ENCODE measurements around the gene ACADSB. TPM values are rescaled to one million over a fixed set of nuclear protein-coding genes. Genes with fewer than 3 reads are reported as not detected.

ACADSB gene
- polyA plus RNA-seq, 1 of the 3 experiments (the other 2 are of a cell fraction): 5.9 TPM

- Histone ChIP-seq H3F3A (replicated peaks; ENCODE audit: insufficient read depth) (no peaks in the 10 kb centered on the region), H3K27me3 (ENCODE audit: insufficient read depth) (no peaks in the 10 kb centered on the region), H3K9ac (no peak overlapping the region), H3K36me3 (replicated peaks in 1 of 2; ENCODE audit: control insufficient read depth in 1 of 2, insufficient read depth in 2 of 2, low read length in 1 of 2) (no peaks in the 10 kb centered on the region), H2AFZ (ENCODE audit: low read depth) (no peak overlapping the region), H3K9me3 (no peaks in the 10 kb centered on the region), H3K4me2 (no peak overlapping the region), H3K4me1 (ENCODE audit: control insufficient read depth in 1 of 2, insufficient read depth in 2 of 2, low read depth in 1 of 2, low read length in 1 of 2) (no peaks in the 10 kb centered on the region), H3K4me3 (ENCODE audit: low read depth in 2 of 2, low read length in 1 of 2) (no peak overlapping the region), H3K79me2 (ENCODE audit: insufficient read depth) (no peaks in the 10 kb centered on the region), H4K20me1 (ENCODE audit: insufficient read depth) (no peaks in the 10 kb centered on the region), H3K27ac (ENCODE audit: low read depth in 2 of 2, low read length in 1 of 2) (no peak overlapping the region), H3K9me2 (no peaks in the 10 kb centered on the region)
- ChIA-PET POLR2A (no interaction called here), CTCF (interaction anchor here (0.6 to 1.4 kb wide), 2 partner anchors 25 to 298 kb away, joined by 3 to 4 read pairs; no protein-coding TSS in a partner anchor)
- TF ChIP-seq GATA2 (CRISPR knock-in tag; IDR thresholded peaks at IDR 0.05): no peak
- WGBS (ENCODE audit: low lambda C conversion rate): 69% methylated on average over 10 of the region's 10 CpGs
- no peak for DNase-seq
These were observed 59.5 kb downstream of the ACADSB start for GRCh38 chr10:123068087-123068853.

GRCh38 chr10:123069246-123069986, 60.6 kb downstream of the ACADSB start:
- POLR2A ChIA-PET: no interaction called here
- no peaks in the 10 kb centered on the region for H3K9me2 ChIP-seq
- TF ChIP-seq FOXM1 (IDR thresholded peaks at IDR 0.05; ENCODE audit: low read depth) (no peak), ZBTB33 (IDR thresholded peaks at IDR 0.05; ENCODE audit: borderline replicate concordance, low read depth) (no peak), FOSL2 (IDR thresholded peaks at IDR 0.05; ENCODE audit: borderline replicate concordance, low read depth) (no peak), NFIC (IDR thresholded peaks at IDR 0.05; ENCODE audit: borderline replicate concordance) (no peak), USF1 (IDR thresholded peaks at IDR 0.05; ENCODE audit: borderline replicate concordance, low read depth) (no peak), RCOR1 (IDR thresholded peaks at IDR 0.05; ENCODE audit: low read length) (no peak), MXI1 (IDR thresholded peaks at IDR 0.05; ENCODE audit: low read depth, low read length) (no peak)
- no peaks in the 10 kb centered on the region for H3K79me2 ChIP-seq (ENCODE audit: insufficient read depth)
- no peaks in the 10 kb centered on the region for H3K9me3 ChIP-seq
- no peaks in the 10 kb centered on the region for H3F3A ChIP-seq (replicated peaks; ENCODE audit: insufficient read depth)
- no peaks in the 10 kb centered on the region for H3K4me1 ChIP-seq (ENCODE audit: control insufficient read depth in 1 of 2, insufficient read depth in 2 of 2, low read depth in 1 of 2, low read length in 1 of 2)
- H3K4me2 ChIP-seq: no peak overlapping the region
- H3K27ac ChIP-seq (ENCODE audit: low read depth in 2 of 2, low read length in 1 of 2): no peak overlapping the region
- no peak overlapping the region for H3K4me3 ChIP-seq (ENCODE audit: low read depth in 2 of 2, low read length in 1 of 2)
- H3K27me3 ChIP-seq (ENCODE audit: insufficient read depth): no peaks in the 10 kb centered on the region
- H3K9ac ChIP-seq: no peak overlapping the region
- no peak overlapping the region for H2AFZ ChIP-seq (ENCODE audit: low read depth)
- 15% methylated on average over 8 of the region's 8 CpGs for WGBS (ENCODE audit: low lambda C conversion rate)
- H4K20me1 ChIP-seq (ENCODE audit: insufficient read depth): no peaks in the 10 kb centered on the region
- DNase-seq: no peak
- CTCF ChIA-PET: interaction anchor here (1.3 to 1.4 kb wide), 3 partner anchors 11 to 64 kb away, joined by 3 to 5 read pairs (median 4); no protein-coding TSS in a partner anchor
- no peaks in the 10 kb centered on the region for H3K36me3 ChIP-seq (replicated peaks in 1 of 2; ENCODE audit: control insufficient read depth in 1 of 2, insufficient read depth in 2 of 2, low read length in 1 of 2)

All from SK-N-SH (cell line).